GM12865 (cell line): Measurements from ENCODE around the gene DDX47.

ENCODE experiments used
- DNase-seq: peaks from one replicate; pipeline ENCODE4 v3.0.0; 2010; ENCODE audit warnings: low read depth
- H3K4me3 ChIP-seq: 2 replicates; pipeline ENCODE4 v1.5.1; 2011; ENCODE audit warnings: mild to moderate bottlenecking, low read depth, low read length, control low read depth
- TF ChIP-seq, protein P1 (sequence below): IDR thresholded peaks from 2 replicates; pipeline ENCODE4 v1.5.1; 2011; ENCODE audit warnings: low read length, control low read depth, low read depth, inconsistent platforms; ENCODE audit not compliant: insufficient read depth; ENCODE audit errors: missing control alignments

Gene DDX47

DNA sequence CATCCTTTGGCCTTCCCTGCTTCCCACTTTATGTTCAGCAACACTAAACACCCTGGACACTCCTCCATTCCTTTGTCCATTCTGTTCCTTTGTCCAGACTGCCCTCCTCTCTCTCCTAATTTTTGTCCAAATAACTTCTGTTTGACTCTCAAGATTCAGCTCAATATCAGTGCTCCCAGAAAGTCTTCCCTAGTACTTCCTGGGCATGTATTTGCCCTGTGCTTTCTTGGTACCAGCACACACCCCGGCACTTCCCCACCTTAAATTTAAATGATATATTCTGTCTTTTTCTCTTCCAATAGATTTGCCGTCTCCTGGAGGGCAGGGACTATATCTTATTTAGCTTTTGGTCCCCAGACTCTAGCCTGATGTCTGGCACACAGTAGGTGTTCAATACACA, 34.1 kb upstream of the DDX47 start:
- H3K4me3 ChIP-seq, result no peak overlapping the region
- no peak for DNase-seq
- TF ChIP-seq, protein P1, sequence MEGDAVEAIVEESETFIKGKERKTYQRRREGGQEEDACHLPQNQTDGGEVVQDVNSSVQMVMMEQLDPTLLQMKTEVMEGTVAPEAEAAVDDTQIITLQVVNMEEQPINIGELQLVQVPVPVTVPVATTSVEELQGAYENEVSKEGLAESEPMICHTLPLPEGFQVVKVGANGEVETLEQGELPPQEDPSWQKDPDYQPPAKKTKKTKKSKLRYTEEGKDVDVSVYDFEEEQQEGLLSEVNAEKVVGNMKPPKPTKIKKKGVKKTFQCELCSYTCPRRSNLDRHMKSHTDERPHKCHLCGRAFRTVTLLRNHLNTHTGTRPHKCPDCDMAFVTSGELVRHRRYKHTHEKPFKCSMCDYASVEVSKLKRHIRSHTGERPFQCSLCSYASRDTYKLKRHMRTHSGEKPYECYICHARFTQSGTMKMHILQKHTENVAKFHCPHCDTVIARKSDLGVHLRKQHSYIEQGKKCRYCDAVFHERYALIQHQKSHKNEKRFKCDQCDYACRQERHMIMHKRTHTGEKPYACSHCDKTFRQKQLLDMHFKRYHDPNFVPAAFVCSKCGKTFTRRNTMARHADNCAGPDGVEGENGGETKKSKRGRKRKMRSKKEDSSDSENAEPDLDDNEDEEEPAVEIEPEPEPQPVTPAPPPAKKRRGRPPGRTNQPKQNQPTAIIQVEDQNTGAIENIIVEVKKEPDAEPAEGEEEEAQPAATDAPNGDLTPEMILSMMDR, result no peak

DNA sequence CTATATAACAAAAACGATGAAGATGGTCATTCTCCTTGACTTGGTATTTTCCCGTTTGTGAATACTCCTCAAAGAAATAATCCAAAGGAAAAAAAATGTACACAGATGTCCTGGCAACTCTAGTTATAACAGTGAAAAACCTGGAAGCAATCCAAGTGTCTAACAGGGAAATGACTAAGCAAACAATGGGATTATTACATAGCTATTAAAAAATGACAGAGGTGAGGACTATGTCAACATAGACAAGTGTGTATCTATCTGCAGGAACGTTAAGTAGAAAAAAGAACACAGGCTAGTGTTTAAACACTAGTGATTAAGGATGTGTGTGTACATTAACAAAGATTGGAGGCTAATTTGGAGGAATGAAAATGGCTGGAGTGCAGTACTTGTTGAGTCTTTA, 33.6 kb upstream of the DDX47 start:
- TF ChIP-seq, protein P1, result no peak
- DNase-seq, result no peak
- no peak overlapping the region for H3K4me3 ChIP-seq

DNA sequence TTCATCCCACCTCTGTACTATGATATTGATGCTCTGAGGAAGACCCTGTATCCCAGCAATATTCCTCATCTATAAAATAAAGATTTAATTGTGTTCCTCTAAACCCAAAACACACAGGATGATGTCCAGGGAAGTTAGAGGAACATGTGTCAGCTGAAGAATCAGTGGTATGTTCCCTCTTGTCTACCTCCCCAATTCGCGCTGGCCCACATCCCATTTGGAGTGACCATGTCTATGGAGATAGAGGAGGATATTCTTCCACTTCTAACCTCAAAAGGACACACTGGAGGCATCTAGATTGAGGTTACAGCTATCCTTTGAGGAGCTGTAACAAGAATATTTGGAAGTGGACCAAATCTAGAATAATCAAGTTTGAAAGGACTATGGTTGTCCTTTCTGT, 29.0 kb upstream of the DDX47 start:
- TF ChIP-seq, protein P1, result no peak
- H3K4me3 ChIP-seq, result no peak overlapping the region
- DNase-seq, result no peak

DNA sequence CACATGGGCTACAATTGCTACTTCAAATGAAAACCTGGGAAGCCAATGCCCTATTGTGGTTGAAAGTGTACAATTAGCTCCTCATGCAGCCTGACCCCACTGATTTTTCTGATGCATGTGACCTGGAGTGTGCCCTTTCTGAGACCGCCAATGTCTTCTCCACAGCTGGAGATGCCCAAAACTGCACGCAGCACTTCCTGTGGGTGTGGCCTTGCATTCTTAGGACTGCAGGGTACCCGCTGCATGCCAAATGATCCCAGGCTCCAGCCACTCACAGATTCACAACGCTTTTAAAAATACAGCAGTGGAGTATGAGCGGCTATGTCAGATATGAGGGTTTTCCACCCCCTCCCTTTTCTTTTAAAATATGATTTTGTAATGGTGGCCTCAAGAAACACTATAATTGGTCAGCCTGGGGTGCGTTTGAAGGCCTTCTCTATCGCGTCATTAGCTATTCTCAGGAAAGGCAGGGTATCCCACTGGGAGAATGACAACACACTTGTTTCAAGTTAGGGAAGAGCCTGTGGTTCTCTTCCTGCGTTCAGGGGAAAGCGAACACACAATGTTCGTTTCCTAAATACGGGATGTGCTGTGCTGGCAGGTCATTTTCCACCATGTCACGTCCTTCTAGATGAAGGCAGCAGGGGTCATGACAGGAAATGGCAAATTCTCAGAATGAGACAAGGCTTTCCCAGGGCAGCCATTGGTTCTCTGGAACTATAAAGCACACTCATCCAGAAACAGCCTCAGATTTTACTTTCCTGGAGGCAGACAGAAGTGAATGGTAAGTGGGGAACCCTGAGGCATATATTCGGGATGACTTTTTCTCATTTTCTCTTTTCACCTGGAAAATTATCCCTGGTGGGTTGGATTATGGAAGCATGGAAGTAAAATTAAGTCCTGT, 28.0 kb upstream of the DDX47 start, which contains the start of gene APOLD1:
TSS of gene APOLD1 (plus strand) at position 749 of the 904 bp plus-strand sequence. CDS start at position 782, 33 bp downstream.
- peak within 1 kb of the TSS; percentile 63 for H3K4me3 ChIP-seq
- peak; percentile 16 for DNase-seq
- TF ChIP-seq, protein P1, result no peak

DNA sequence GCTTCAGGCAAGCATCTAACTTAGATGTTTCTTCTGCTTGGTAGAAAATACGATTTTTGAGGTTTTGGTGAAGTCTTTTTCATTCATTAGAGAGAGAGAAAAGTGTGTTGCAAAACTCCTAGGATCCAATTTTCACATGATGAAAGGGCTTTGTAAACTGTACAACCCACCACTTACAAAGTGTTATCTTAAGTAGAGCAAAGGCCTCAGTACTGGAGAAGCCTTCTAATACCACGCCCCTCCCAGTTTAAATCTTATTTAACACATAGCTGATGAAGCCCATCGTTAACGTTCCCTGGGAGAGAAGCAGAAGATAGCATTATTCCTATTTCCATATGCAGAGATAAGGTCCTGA, 26.8 kb upstream of the DDX47 start:
- H3K4me3 ChIP-seq, result peak overlapping the region; percentile 63
- DNase-seq, result no peak

DNA sequence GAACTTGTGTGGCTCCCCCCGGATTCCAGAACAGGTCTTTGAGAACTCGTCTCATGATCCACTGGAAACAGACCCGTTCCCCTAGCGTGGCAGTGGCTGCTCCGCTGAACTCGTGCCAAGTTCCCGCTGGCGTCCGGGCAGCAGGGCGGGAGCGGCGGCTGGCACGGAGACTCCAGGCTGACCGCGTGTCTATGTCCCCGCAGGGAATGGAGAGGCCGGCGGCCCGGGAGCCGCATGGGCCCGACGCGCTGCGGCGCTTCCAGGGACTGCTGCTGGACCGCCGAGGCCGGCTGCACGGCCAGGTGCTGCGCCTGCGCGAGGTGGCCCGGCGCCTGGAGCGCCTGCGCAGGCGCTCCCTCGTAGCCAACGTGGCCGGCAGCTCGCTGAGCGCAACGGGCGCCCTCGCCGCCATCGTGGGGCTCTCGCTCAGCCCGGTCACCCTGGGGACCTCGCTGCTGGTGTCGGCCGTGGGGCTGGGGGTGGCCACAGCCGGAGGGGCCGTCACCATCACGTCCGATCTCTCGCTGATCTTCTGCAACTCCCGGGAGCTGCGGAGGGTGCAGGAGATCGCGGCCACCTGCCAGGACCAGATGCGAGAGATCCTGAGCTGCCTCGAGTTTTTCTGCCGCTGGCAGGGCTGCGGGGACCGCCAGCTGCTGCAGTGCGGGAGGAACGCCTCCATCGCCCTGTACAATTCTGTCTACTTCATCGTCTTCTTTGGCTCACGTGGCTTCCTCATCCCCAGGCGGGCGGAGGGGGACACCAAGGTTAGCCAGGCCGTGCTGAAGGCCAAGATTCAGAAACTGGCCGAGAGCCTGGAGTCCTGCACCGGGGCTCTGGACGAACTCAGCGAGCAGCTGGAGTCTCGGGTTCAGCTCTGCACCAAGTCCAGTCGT, 26.2 kb upstream of the DDX47 start:
- TF ChIP-seq, protein P1, result no peak
- peak; percentile 90 for DNase-seq
- H3K4me3 ChIP-seq, result peak overlapping the region; percentile 63

More for the DNA sequence above, 26.8 kb upstream of the DDX47 start:
- TF ChIP-seq, protein P1, result no peak
